HepG2 (cell line): Measurements from ENCODE around the gene TCF7L2. TPM values are rescaled to one million over a fixed set of nuclear protein-coding genes. Genes with fewer than 3 reads are reported as not detected.

Experiments
- CEBPG ChIP-seq: IDR thresholded peaks from 2 replicates; pipeline ENCODE4 v1.6.1; 2016
- HBP1 ChIP-seq: IDR thresholded peaks from 2 replicates; pipeline ENCODE4 v1.6.1; 2016; ENCODE audit warnings: low read depth, control low read depth
- HIC2 ChIP-seq: sonication (generic); formaldehyde crosslinking; IDR thresholded peaks from 2 replicates; pipeline ENCODE4 v1.9.0; 2022; ENCODE audit warnings: low read depth, missing genetic modification reagents
- IKZF4 ChIP-seq: sonication (generic); formaldehyde crosslinking; IDR thresholded peaks from 2 replicates; pipeline ENCODE4 v1.5.1; 2020; ENCODE audit warnings: borderline replicate concordance, mild to moderate bottlenecking, low read depth, missing genetic modification reagents; ENCODE audit errors: not compliant biosample characterization
- TFE3 ChIP-seq: IDR thresholded peaks from 2 replicates; pipeline ENCODE4 v1.6.1; 2016
- ZNF317 ChIP-seq: sonication (generic); formaldehyde crosslinking; IDR thresholded peaks from 2 replicates; pipeline ENCODE4 v1.5.0; 2020; ENCODE audit warnings: mild to moderate bottlenecking, missing genetic modification reagents
- ZNF574 ChIP-seq: sonication (generic); formaldehyde crosslinking; IDR thresholded peaks from 2 replicates; pipeline ENCODE4 v1.4.0; 2020; ENCODE audit warnings: missing genetic modification reagents
- ZNF766 ChIP-seq: sonication (generic); formaldehyde crosslinking; IDR thresholded peaks from 2 replicates; pipeline ENCODE4 v1.5.0; 2020; ENCODE audit warnings: missing genetic modification reagents, borderline replicate concordance
- ZNF776 ChIP-seq: sonication (generic); formaldehyde crosslinking; IDR thresholded peaks from 2 replicates; pipeline ENCODE4 v1.4.0; 2020; ENCODE audit warnings: mild to moderate bottlenecking, missing genetic modification reagents
- ZXDC ChIP-seq: sonication (generic); formaldehyde crosslinking; IDR thresholded peaks from 2 replicates; pipeline ENCODE4 v1.5.0; 2020; ENCODE audit warnings: mild to moderate bottlenecking, missing genetic modification reagents
- polyA plus RNA-seq, 8 experiments: library from polyadenylated mRNA; depleted of rRNA in 3 of 8; stranded (reverse) in 7 of 8; unstranded in 1 of 8; fragments of >200 nt; fragmentation: Illumina TruSeq in 4 of 8; extraction: Trizol in 4 of 8; gene quantifications; 2 replicates each; pipeline versions ENCODE4 v1.2.1 to v1.2.3, GENCODE V29; 2011 to 2016; ENCODE audit warnings: low read depth in 4 of 8, missing spikeins in 1 of 8, mixed read lengths in 1 of 8; ENCODE audit not compliant: insufficient read depth in 1 of 8
- total RNA-seq, 5 experiments: library from RNA; depleted of rRNA; stranded (reverse); fragments of >200 nt; fragmentation: Illumina TruSeq; extraction: Trizol; gene quantifications; 2 replicates each; pipeline ENCODE4 v1.2.3, GENCODE V29; 2016; ENCODE audit warnings: low read depth in 1 of 5
- TF ChIP-seq, protein P1 (sequence below): sonication (generic); formaldehyde crosslinking; IDR thresholded peaks from 2 replicates; pipeline ENCODE4 v1.9.0; 2021; ENCODE audit warnings: missing genetic modification reagents, borderline replicate concordance
- TF ChIP-seq, protein P2 (sequence below): sonication (generic); formaldehyde crosslinking; IDR thresholded peaks from 2 replicates; pipeline ENCODE4 v1.4.0; 2020; ENCODE audit warnings: mild to moderate bottlenecking, missing genetic modification reagents

The TCF7L2 gene
- total and polyA plus RNA-seq, 2 of the 13 experiments (the other 11 are each of a cell fraction or from before 2014, with no cell fraction given), result 3.9 to 13.7 TPM

DNA sequence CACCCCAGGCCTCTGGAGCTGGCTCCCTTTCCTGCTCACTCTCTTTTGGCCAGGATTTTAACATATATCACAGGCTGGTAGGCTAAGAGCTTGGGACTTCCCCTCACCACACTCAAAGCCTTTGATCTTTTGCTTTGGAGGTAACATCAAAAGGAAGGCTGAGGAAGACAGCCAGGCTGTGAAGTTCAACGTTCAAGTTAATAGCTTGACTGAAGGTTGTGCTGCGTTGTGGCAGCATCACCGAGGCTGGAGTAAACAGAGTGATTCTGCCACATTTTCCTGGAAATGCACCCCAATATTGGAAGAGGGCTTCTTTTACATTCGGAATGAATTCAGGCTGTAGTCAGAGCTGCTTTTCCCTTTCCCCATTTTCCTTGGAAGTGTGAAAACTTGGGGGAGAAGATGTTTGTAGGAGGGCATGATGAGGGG, 57.3 kb downstream of the TCF7L2 start (continued):
- peak; percentile 51; the same call in 1 of the 2 replicates for TF ChIP-seq CEBPG
- TF ChIP-seq ZNF766 (CRISPR knock-in tag), result no peak
- TF ChIP-seq, protein P1, sequence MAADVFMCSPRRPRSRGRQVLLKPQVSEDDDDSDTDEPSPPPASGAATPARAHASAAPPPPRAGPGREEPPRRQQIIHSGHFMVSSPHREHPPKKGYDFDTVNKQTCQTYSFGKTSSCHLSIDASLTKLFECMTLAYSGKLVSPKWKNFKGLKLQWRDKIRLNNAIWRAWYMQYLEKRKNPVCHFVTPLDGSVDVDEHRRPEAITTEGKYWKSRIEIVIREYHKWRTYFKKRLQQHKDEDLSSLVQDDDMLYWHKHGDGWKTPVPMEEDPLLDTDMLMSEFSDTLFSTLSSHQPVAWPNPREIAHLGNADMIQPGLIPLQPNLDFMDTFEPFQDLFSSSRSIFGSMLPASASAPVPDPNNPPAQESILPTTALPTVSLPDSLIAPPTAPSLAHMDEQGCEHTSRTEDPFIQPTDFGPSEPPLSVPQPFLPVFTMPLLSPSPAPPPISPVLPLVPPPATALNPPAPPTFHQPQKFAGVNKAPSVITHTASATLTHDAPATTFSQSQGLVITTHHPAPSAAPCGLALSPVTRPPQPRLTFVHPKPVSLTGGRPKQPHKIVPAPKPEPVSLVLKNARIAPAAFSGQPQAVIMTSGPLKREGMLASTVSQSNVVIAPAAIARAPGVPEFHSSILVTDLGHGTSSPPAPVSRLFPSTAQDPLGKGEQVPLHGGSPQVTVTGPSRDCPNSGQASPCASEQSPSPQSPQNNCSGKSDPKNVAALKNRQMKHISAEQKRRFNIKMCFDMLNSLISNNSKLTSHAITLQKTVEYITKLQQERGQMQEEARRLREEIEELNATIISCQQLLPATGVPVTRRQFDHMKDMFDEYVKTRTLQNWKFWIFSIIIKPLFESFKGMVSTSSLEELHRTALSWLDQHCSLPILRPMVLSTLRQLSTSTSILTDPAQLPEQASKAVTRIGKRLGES (CRISPR knock-in tag), result no peak
- no peak for TF ChIP-seq ZXDC
- no peak for TF ChIP-seq ZNF317 (CRISPR knock-in tag)
- peak; percentile 47; the same call in 1 of the 2 replicates for TF ChIP-seq ZNF574
- TF ChIP-seq TFE3 (CRISPR knock-in tag), result peak; percentile 60
- 0 out of 2 replicates have a peak, but pooled peaks have one; percentile 56 for TF ChIP-seq HIC2 (CRISPR knock-in tag)
- TF ChIP-seq IKZF4 (CRISPR knock-in tag), result no peak
- TF ChIP-seq HBP1 (CRISPR knock-in tag), result peak; percentile 71; the same call in 1 of the 2 replicates
- TF ChIP-seq, protein P2, sequence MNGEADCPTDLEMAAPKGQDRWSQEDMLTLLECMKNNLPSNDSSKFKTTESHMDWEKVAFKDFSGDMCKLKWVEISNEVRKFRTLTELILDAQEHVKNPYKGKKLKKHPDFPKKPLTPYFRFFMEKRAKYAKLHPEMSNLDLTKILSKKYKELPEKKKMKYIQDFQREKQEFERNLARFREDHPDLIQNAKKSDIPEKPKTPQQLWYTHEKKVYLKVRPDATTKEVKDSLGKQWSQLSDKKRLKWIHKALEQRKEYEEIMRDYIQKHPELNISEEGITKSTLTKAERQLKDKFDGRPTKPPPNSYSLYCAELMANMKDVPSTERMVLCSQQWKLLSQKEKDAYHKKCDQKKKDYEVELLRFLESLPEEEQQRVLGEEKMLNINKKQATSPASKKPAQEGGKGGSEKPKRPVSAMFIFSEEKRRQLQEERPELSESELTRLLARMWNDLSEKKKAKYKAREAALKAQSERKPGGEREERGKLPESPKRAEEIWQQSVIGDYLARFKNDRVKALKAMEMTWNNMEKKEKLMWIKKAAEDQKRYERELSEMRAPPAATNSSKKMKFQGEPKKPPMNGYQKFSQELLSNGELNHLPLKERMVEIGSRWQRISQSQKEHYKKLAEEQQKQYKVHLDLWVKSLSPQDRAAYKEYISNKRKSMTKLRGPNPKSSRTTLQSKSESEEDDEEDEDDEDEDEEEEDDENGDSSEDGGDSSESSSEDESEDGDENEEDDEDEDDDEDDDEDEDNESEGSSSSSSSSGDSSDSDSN (CRISPR knock-in tag), result no peak
- TF ChIP-seq ZNF776 (CRISPR knock-in tag), result no peak
